ENCODE measurements around the gene CD300C. TPM values are rescaled to one million over a fixed set of nuclear protein-coding genes. Genes with fewer than 3 reads are reported as not detected.
"Not testable (repeated sequence)": the region's sequence is repeated elsewhere in the genome, so short reads cannot be mapped to it uniquely, and the experiment has no call there.

Gene CD300C
- total and polyA plus RNA-seq, 2 donors (not counting 1 experiment from before 2014, with no cell fraction given): not detected

DNA sequence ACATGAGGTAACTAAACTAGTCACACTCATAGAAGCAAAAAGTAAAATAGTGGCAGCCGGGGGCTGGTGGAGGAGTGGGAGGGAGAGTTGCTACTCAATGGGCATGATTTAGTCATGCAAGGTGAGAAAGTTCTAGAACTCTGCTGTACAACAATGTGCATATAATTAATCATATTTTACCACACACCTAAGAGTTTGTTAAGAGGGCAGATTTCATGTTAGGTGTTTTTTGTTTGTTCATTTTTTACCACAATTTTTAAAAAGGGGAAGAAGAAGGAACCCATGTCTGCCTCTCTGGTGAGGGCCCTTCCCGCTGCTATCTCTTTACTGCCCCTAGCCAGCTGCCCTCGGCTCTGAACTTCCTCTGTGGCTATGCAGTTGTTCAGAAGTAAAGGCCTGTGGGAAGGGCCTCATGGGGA, 25.9 kb downstream of the CD300C start:
- Histone ChIP-seq H3K9ac (ENCODE audit: insufficient read depth, low read length) (no peak overlapping the region), H3K36me3 (ENCODE audit: control insufficient read depth, insufficient read depth, low read length) (no peaks in the 10 kb centered on the region), H3K27me3 (ENCODE audit: control insufficient read depth, insufficient read depth, low read length) (no peaks in the 10 kb centered on the region), H3K4me1 (ENCODE audit: control insufficient read depth, extremely low read depth, insufficient read depth, low read length) (no peaks in the 10 kb centered on the region), H3K27ac (ENCODE audit: insufficient read depth, low read length) (no peak overlapping the region), H3K4me2 (ENCODE audit: extremely low read depth, insufficient read depth, low read length) (no peak overlapping the region), H3K9me3 (ENCODE audit: control insufficient read depth, insufficient read depth, low read depth, low read length) (no peaks in the 10 kb centered on the region), H3K4me3 (replicated peaks in 1 of 4; ENCODE audit: control extremely low read depth in 1 of 4, insufficient read depth in 1 of 4, low read depth in 3 of 4, low read length in 4 of 4) (no peak overlapping the region), H2AFZ (ENCODE audit: low read length) (no peak overlapping the region), H3K79me2 (ENCODE audit: control insufficient read depth, insufficient read depth, low read length) (no peaks in the 10 kb centered on the region), H4K20me1 (ENCODE audit: control insufficient read depth, extremely low read depth, insufficient read depth, low read length) (no peaks in the 10 kb centered on the region)
- DNase-seq (ENCODE audit: low read depth in 2 of 2): no peak
- no peak for TF ChIP-seq EZH2 (IDR thresholded peaks at IDR 0.05; ENCODE audit: low read length, missing control alignments)
- TF ChIP-seq, protein P1, sequence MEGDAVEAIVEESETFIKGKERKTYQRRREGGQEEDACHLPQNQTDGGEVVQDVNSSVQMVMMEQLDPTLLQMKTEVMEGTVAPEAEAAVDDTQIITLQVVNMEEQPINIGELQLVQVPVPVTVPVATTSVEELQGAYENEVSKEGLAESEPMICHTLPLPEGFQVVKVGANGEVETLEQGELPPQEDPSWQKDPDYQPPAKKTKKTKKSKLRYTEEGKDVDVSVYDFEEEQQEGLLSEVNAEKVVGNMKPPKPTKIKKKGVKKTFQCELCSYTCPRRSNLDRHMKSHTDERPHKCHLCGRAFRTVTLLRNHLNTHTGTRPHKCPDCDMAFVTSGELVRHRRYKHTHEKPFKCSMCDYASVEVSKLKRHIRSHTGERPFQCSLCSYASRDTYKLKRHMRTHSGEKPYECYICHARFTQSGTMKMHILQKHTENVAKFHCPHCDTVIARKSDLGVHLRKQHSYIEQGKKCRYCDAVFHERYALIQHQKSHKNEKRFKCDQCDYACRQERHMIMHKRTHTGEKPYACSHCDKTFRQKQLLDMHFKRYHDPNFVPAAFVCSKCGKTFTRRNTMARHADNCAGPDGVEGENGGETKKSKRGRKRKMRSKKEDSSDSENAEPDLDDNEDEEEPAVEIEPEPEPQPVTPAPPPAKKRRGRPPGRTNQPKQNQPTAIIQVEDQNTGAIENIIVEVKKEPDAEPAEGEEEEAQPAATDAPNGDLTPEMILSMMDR (conservative IDR thresholded peaks at IDR 0.05 in 1 of 2, IDR thresholded peaks at IDR 0.05 in 1 of 2; ENCODE audit: low read depth in 1 of 2, low read length in 2 of 2): no peak

DNA sequence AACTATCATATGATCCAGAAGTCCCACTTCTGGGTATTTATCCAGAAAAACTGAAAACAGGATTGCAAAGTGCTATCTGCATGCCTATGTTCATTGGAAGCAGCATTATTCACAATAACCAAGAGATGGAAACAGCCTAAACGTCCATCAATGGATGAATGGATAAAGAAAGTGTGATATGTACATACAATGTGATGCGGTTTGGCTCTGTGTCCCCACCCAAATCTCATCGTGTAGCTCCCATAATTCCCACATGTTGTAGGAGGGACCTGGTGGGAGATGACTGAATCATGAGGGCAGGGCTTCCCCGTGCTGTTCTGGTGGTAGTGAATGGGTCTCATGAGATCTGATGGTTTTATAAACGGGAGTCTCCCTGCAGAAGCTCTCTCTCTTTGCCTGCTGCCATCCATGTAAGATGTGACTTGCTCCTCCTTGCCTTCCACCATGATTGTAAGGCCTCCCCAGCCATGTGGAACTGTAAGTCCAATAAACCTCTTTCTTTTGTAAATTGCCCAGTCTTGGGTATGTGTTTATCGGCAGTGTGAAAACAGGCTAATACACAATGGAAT, 27.4 kb downstream of the CD300C start:
- H3K9me3 ChIP-seq (ENCODE audit: control insufficient read depth, insufficient read depth, low read depth, low read length): peaks cover 11% of the 10 kb centered on the region
- not testable (repeated sequence) for H2AFZ ChIP-seq (ENCODE audit: low read length); DNase-seq (ENCODE audit: low read depth in 2 of 2); H3K27ac ChIP-seq (ENCODE audit: insufficient read depth, low read length); H3K4me2 ChIP-seq (ENCODE audit: extremely low read depth, insufficient read depth, low read length); H3K27me3 ChIP-seq (ENCODE audit: control insufficient read depth, insufficient read depth, low read length); H3K36me3 ChIP-seq (ENCODE audit: control insufficient read depth, insufficient read depth, low read length); H3K4me1 ChIP-seq (ENCODE audit: control insufficient read depth, extremely low read depth, insufficient read depth, low read length); H3K79me2 ChIP-seq (ENCODE audit: control insufficient read depth, insufficient read depth, low read length); H4K20me1 ChIP-seq (ENCODE audit: control insufficient read depth, extremely low read depth, insufficient read depth, low read length); H3K4me3 ChIP-seq (replicated peaks in 1 of 4; ENCODE audit: control extremely low read depth in 1 of 4, insufficient read depth in 1 of 4, low read depth in 3 of 4, low read length in 4 of 4); H3K9ac ChIP-seq (ENCODE audit: insufficient read depth, low read length)

DNA sequence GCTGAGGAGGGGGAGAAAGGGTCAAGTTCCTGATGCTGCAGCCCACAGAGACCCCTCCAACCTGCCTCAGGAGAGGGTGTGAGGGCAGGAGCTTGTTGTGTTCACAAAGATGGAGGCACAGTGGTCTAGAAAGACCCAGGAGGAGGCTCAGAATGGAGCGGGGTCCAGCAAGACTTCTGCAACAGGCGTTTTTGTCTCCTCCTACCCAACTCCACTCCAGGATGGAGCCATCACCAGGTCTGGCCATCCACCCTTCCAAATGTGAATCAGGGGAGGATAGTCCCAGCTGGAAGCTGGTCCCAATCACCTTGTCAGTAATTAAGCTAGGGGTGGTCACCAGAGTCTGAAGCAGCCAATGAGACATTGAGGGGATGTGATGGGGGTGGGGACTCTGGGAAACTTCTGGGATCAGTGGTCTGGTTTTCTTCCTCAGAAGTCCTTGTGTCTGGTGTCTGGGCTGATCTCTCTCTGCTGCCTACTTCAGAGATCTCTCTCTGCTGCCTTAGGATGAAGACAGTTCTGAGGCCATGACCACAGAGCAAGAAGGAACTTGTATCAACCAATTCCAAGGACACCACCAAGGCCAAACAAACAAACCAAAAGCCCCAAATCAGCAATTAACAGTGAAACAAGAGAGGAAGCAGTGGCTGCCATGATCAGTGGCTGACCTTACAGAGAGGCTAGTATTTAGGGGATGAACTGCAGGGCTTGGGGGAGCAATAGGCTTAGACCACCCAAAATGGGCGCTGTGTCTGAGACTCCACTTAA, 29.2 kb downstream of the CD300C start:
- Histone ChIP-seq H3K36me3 (ENCODE audit: control insufficient read depth, insufficient read depth, low read length) (no peaks in the 10 kb centered on the region), H3K9ac (ENCODE audit: insufficient read depth, low read length) (no peak overlapping the region), H3K9me3 (ENCODE audit: control insufficient read depth, insufficient read depth, low read depth, low read length) (peaks cover 11% of the 10 kb centered on the region), H3K79me2 (ENCODE audit: control insufficient read depth, insufficient read depth, low read length) (no peaks in the 10 kb centered on the region), H3K4me3 (replicated peaks in 1 of 4; ENCODE audit: control extremely low read depth in 1 of 4, insufficient read depth in 1 of 4, low read depth in 3 of 4, low read length in 4 of 4) (no peak overlapping the region), H3K27ac (ENCODE audit: insufficient read depth, low read length) (no peak overlapping the region), H2AFZ (ENCODE audit: low read length) (no peak overlapping the region), H3K4me1 (ENCODE audit: control insufficient read depth, extremely low read depth, insufficient read depth, low read length) (no peaks in the 10 kb centered on the region), H3K27me3 (ENCODE audit: control insufficient read depth, insufficient read depth, low read length) (no peaks in the 10 kb centered on the region), H4K20me1 (ENCODE audit: control insufficient read depth, extremely low read depth, insufficient read depth, low read length) (no peaks in the 10 kb centered on the region), H3K4me2 (ENCODE audit: extremely low read depth, insufficient read depth, low read length) (no peak overlapping the region)
- TF ChIP-seq, protein P1 (conservative IDR thresholded peaks at IDR 0.05 in 1 of 2, IDR thresholded peaks at IDR 0.05 in 1 of 2; ENCODE audit: low read depth in 1 of 2, low read length in 2 of 2): no peak
- TF ChIP-seq EZH2 (IDR thresholded peaks at IDR 0.05; ENCODE audit: low read length, missing control alignments): no peak
- no peak for DNase-seq (ENCODE audit: low read depth in 2 of 2)
